Neural cell (in vitro differentiated cells): ENCODE results near the gene ACTRT1. TPM values are rescaled to one million over a fixed set of nuclear protein-coding genes. Genes with fewer than 3 reads are reported as not detected.

Experiments used
- H2AFZ ChIP-seq: fragments of 200-600, 300-800 bp; sonication (generic), shearing (Covaris generic); 2 replicates; pipeline ENCODE4 v1.6.0; 2014; ENCODE audit warnings: low read depth, mild to moderate bottlenecking, antibody characterized with exemption, low read length, moderate library complexity
- H3F3A ChIP-seq: fragments of 200-600 bp; shearing (Covaris generic); 2 replicates; pipeline ENCODE4 v1.6.1; 2016; ENCODE audit warnings: mild to moderate bottlenecking, moderate library complexity, mixed read lengths, antibody characterized with exemption, low read length; ENCODE audit not compliant: insufficient read depth, poor library complexity, severe bottlenecking
- H3K27ac ChIP-seq: fragments of 200-600, 300-800 bp; sonication (generic), shearing (Covaris generic); 2 replicates; pipeline ENCODE4 v1.5.1; 2014; ENCODE audit warnings: mild to moderate bottlenecking, low read length, moderate library complexity
- H3K27me3 ChIP-seq: fragments of 300-800, 200-600 bp; sonication (generic), shearing (Covaris generic); 2 replicates; pipeline ENCODE4 v1.6.0; 2014; ENCODE audit warnings: mild to moderate bottlenecking, low read depth, low read length, moderate library complexity; ENCODE audit not compliant: insufficient read depth
- H3K36me3 ChIP-seq: fragments of 300-800, 200-600 bp; sonication (generic), shearing (Covaris generic); 2 replicates; pipeline ENCODE4 v1.5.1; 2014; ENCODE audit warnings: mild to moderate bottlenecking, antibody characterized with exemption, low read length, moderate library complexity; ENCODE audit not compliant: insufficient read depth
- H3K4me2 ChIP-seq: fragments of 300-800, 200-600 bp; sonication (generic), shearing (Covaris generic); 2 replicates; pipeline ENCODE4 v1.6.0; 2014; ENCODE audit warnings: mild to moderate bottlenecking, low read length
- H3K4me3 ChIP-seq: fragments of 300-800, 200-600 bp; sonication (generic), shearing (Covaris generic); 2 replicates; pipeline ENCODE4 v1.5.1; 2014; ENCODE audit warnings: mild to moderate bottlenecking, low read length, moderate library complexity
- H3K79me2 ChIP-seq: fragments of 200-600 bp; shearing (Covaris generic); replicated peaks from 2 replicates; pipeline ENCODE4 v1.6.0; 2014; ENCODE audit warnings: mild to moderate bottlenecking, low read length, moderate library complexity; ENCODE audit not compliant: insufficient read depth
- H3K9ac ChIP-seq: fragments of 300-800, 200-600 bp; sonication (generic), shearing (Covaris generic); 2 replicates; pipeline ENCODE4 v1.6.1; 2016; ENCODE audit warnings: mild to moderate bottlenecking, low read length, mixed read lengths
- H3K9me2 ChIP-seq: fragments of 200-600 bp; shearing (Covaris generic); 2 replicates; pipeline ENCODE4 v1.6.1; 2016; ENCODE audit warnings: mild to moderate bottlenecking, low read length, mixed read lengths; ENCODE audit not compliant: insufficient read depth
- H3K9me3 ChIP-seq: fragments of 200-600, 300-800 bp; sonication (generic), shearing (Covaris generic); 2 replicates; pipeline ENCODE4 v1.6.1; 2016; ENCODE audit warnings: mild to moderate bottlenecking, mixed run types, low read length, moderate library complexity, mixed read lengths
- H4K20me1 ChIP-seq: fragments of 200-600 bp; shearing (Covaris generic); 2 replicates; pipeline ENCODE4 v1.6.1; 2016; ENCODE audit warnings: mild to moderate bottlenecking, mixed run types; ENCODE audit not compliant: insufficient read depth
- CTCF ChIP-seq: fragments of 450-650 bp; IDR thresholded peaks from 2 replicates; pipeline ENCODE4 v1.5.1; 2014; ENCODE audit warnings: antibody characterized with exemption, mild to moderate bottlenecking, moderate library complexity; ENCODE audit not compliant: poor library complexity, severe bottlenecking
- EP300 ChIP-seq: fragments of 450-650 bp; conservative IDR thresholded peaks from 2 replicates; pipeline ENCODE4 v1.6.1; 2014; ENCODE audit warnings: antibody characterized with exemption, mild to moderate bottlenecking, moderate library complexity; ENCODE audit not compliant: poor library complexity, severe bottlenecking
- EZH2 ChIP-seq: fragments of 200-600, 300-800 bp; shearing (Covaris generic), sonication (generic); IDR thresholded peaks from 2 replicates; pipeline ENCODE4 v1.6.1; 2014; ENCODE audit warnings: antibody characterized with exemption, low read length, borderline replicate concordance, mild to moderate bottlenecking; ENCODE audit not compliant: insufficient read depth, poor library complexity, severe bottlenecking
- MXI1 ChIP-seq: fragments of 450-650 bp; conservative IDR thresholded peaks from 2 replicates; pipeline ENCODE4 v1.6.1; 2014; ENCODE audit warnings: antibody characterized with exemption, mild to moderate bottlenecking; ENCODE audit not compliant: poor library complexity, severe bottlenecking
- POLR2AphosphoS5 ChIP-seq: IDR thresholded peaks from 2 replicates; pipeline ENCODE4 v1.6.1; 2012
- RAD21 ChIP-seq: fragments of 450-650 bp; conservative IDR thresholded peaks from 2 replicates; pipeline ENCODE4 v1.6.1; 2014; ENCODE audit warnings: antibody characterized with exemption, mild to moderate bottlenecking, moderate library complexity
- REST ChIP-seq: IDR thresholded peaks from 2 replicates; pipeline ENCODE4 v1.6.1; 2012; ENCODE audit warnings: borderline replicate concordance
- SMC3 ChIP-seq: fragments of 450-650 bp; conservative IDR thresholded peaks from 2 replicates; pipeline ENCODE4 v1.6.1; 2014; ENCODE audit warnings: antibody characterized with exemption, mild to moderate bottlenecking, moderate library complexity; ENCODE audit not compliant: poor library complexity
- TAF1 ChIP-seq: IDR thresholded peaks from 2 replicates; pipeline ENCODE4 v1.6.1; 2012; ENCODE audit warnings: low read depth
- polyA plus RNA-seq: library from polyadenylated mRNA; depleted of rRNA; stranded (reverse); fragments of >200 nt; gene quantifications from 2 replicates; pipeline ENCODE4 v1.2.3, GENCODE V29; 2014

Gene ACTRT1
- polyA plus RNA-seq, 1 donor from 2014 or later: not detected

GRCh38 chrX:128012015-128012414, 40.2 kb downstream of the ACTRT1 start:
- H3K4me2 ChIP-seq: no peak overlapping the region
- no peaks in the 10 kb centered on the region for H3K9me3 ChIP-seq
- no peak overlapping the region for H3K4me3 ChIP-seq
- H3K9me2 ChIP-seq: no peaks in the 10 kb centered on the region
- no peak overlapping the region for H2AFZ ChIP-seq
- no peak overlapping the region for H3K27ac ChIP-seq
- H3K9ac ChIP-seq: no peak overlapping the region
- TF ChIP-seq SMC3: no peak
- TF ChIP-seq POLR2AphosphoS5: no peak
- TF ChIP-seq RAD21: no peak
- TF ChIP-seq MXI1: no peak
- no peak for TF ChIP-seq EP300
- no peak for TF ChIP-seq TAF1
- TF ChIP-seq REST: no peak
- TF ChIP-seq CTCF: no peak
- TF ChIP-seq EZH2: no peak
- H3F3A ChIP-seq: no peaks in the 10 kb centered on the region
- no peaks in the 10 kb centered on the region for H3K27me3 ChIP-seq
- H4K20me1 ChIP-seq: no peaks in the 10 kb centered on the region
- no peaks in the 10 kb centered on the region for H3K36me3 ChIP-seq
- H3K79me2 ChIP-seq: no peaks in the 10 kb centered on the region

GRCh38 chrX:128007882-128008281, 44.3 kb downstream of the ACTRT1 start:
- no peaks in the 10 kb centered on the region for H3K27me3 ChIP-seq
- no peaks in the 10 kb centered on the region for H3K9me2 ChIP-seq
- H4K20me1 ChIP-seq: no peaks in the 10 kb centered on the region
- H3K27ac ChIP-seq: no peak overlapping the region
- H3K36me3 ChIP-seq: no peaks in the 10 kb centered on the region
- TF ChIP-seq POLR2AphosphoS5 (no peak), SMC3 (no peak), CTCF (no peak), MXI1 (no peak), RAD21 (no peak), EZH2 (no peak), EP300 (no peak), REST (no peak), TAF1 (no peak)
- no peak overlapping the region for H3K9ac ChIP-seq
- H3K79me2 ChIP-seq: no peaks in the 10 kb centered on the region
- H3K9me3 ChIP-seq: no peaks in the 10 kb centered on the region
- no peak overlapping the region for H2AFZ ChIP-seq
- no peaks in the 10 kb centered on the region for H3F3A ChIP-seq
- H3K4me3 ChIP-seq: no peak overlapping the region
- no peak overlapping the region for H3K4me2 ChIP-seq
